ENCODE measurements around the gene SLC22A14. TPM values are rescaled to one million over a fixed set of nuclear protein-coding genes. Genes with fewer than 3 reads are reported as not detected.

The SLC22A14 gene
- total RNA-seq, 1 experiment from 2014 or later = 0.13 TPM

GRCh38 chr3:38257583-38257982 lies 24.5 kb upstream of the SLC22A14 start:
- DNase-seq (ENCODE audit: low read depth, low spot score) (no peak), ATAC-seq (no peak)
- intact Hi-C loops (cut with micrococcal nuclease; ENCODE audit: unreplicated experiment) (no loop called here), in situ Hi-C loops (cut with HindIII; ENCODE audit: low pct_unique_long_range_greater_than_20kb, low sequenced_read_pairs) (no loop called here)
- H3K4me1 ChIP-seq (ENCODE audit: control insufficient read depth, insufficient read depth, low read length) = no peaks in the 10 kb centered on the region
- TF ChIP-seq REST (IDR thresholded peaks at IDR 0.05; ENCODE audit: insufficient read depth in 1 of 2, low read depth in 2 of 2, low read length in 1 of 2) = no peak
- TF ChIP-seq POLR2AphosphoS5 (IDR thresholded peaks at IDR 0.05; ENCODE audit: low read depth, low read length) = no peak
- no peak for TF ChIP-seq CTCF (IDR thresholded peaks at IDR 0.05)
- TF ChIP-seq SIN3A (IDR thresholded peaks at IDR 0.05; ENCODE audit: borderline replicate concordance, insufficient read depth, low read depth, low read length) = no peak
- no peak for TF ChIP-seq TCF7L2 (IDR thresholded peaks at IDR 0.05; ENCODE audit: low read depth, low read length)
- ChIA-PET CTCF (no interaction called here), POLR2A (no interaction called here)
- H3K9me3 ChIP-seq (ENCODE audit: control insufficient read depth, insufficient read depth, low read depth, low read length) = no peaks in the 10 kb centered on the region
- peaks cover 8% of the 10 kb centered on the region for H3K36me3 ChIP-seq (ENCODE audit: control insufficient read depth, insufficient read depth, low read length)
- no TSS peak for BruUV-seq (replicated peaks)
- no peaks in the 10 kb centered on the region for H3K27me3 ChIP-seq (ENCODE audit: control insufficient read depth, insufficient read depth, low read length)
- H3K27ac ChIP-seq (ENCODE audit: low read length) = no peak overlapping the region
- no peak overlapping the region for H3K4me3 ChIP-seq (ENCODE audit: low read depth in 2 of 2, low read length in 2 of 2)

- no peaks in the 10 kb centered on the region for H3K36me3 ChIP-seq (ENCODE audit: control insufficient read depth, insufficient read depth, low read length)
- H3K4me1 ChIP-seq (ENCODE audit: control insufficient read depth, insufficient read depth, low read length) = no peaks in the 10 kb centered on the region
- H3K27me3 ChIP-seq (ENCODE audit: control insufficient read depth, insufficient read depth, low read length) = no peaks in the 10 kb centered on the region
- intact Hi-C loops (cut with micrococcal nuclease; ENCODE audit: unreplicated experiment) (no loop called here), in situ Hi-C loops (cut with HindIII; ENCODE audit: low pct_unique_long_range_greater_than_20kb, low sequenced_read_pairs) (no loop called here)
- POLR2A ChIA-PET = no interaction called here
- H3K27ac ChIP-seq (ENCODE audit: low read length) = no peak overlapping the region
- H3K9me3 ChIP-seq (ENCODE audit: control insufficient read depth, insufficient read depth, low read depth, low read length) = no peaks in the 10 kb centered on the region
- no peak overlapping the region for H3K4me3 ChIP-seq (ENCODE audit: low read depth in 2 of 2, low read length in 2 of 2)
- ATAC-seq (no peak), DNase-seq (ENCODE audit: low read depth, low spot score) (no peak)
- CTCF ChIA-PET = no interaction called here
- TF ChIP-seq REST (IDR thresholded peaks at IDR 0.05; ENCODE audit: insufficient read depth in 1 of 2, low read depth in 2 of 2, low read length in 1 of 2) = no peak
- no peak for TF ChIP-seq CTCF (IDR thresholded peaks at IDR 0.05)
- TF ChIP-seq SIN3A (IDR thresholded peaks at IDR 0.05; ENCODE audit: borderline replicate concordance, insufficient read depth, low read depth, low read length) = no peak
- no peak for TF ChIP-seq TCF7L2 (IDR thresholded peaks at IDR 0.05; ENCODE audit: low read depth, low read length)
- TF ChIP-seq POLR2AphosphoS5 (IDR thresholded peaks at IDR 0.05; ENCODE audit: low read depth, low read length) = no peak
- no TSS peak for BruUV-seq (replicated peaks)
Observed at GRCh38 chr3:38260474-38260873, 21.6 kb upstream of the SLC22A14 start.

Data from Panc1 (cell line).